Measurements from ENCODE around the gene PLAGL2. TPM values are rescaled to one million over a fixed set of nuclear protein-coding genes. Genes with fewer than 3 reads are reported as not detected.
"Not testable (repeated sequence)": the region's sequence is repeated elsewhere in the genome, so short reads cannot be mapped to it uniquely, and the experiment has no call there.

The PLAGL2 gene
- total and polyA plus RNA-seq, 2 experiments from 2014 or later, result 39.7 to 41.1 TPM

DNA sequence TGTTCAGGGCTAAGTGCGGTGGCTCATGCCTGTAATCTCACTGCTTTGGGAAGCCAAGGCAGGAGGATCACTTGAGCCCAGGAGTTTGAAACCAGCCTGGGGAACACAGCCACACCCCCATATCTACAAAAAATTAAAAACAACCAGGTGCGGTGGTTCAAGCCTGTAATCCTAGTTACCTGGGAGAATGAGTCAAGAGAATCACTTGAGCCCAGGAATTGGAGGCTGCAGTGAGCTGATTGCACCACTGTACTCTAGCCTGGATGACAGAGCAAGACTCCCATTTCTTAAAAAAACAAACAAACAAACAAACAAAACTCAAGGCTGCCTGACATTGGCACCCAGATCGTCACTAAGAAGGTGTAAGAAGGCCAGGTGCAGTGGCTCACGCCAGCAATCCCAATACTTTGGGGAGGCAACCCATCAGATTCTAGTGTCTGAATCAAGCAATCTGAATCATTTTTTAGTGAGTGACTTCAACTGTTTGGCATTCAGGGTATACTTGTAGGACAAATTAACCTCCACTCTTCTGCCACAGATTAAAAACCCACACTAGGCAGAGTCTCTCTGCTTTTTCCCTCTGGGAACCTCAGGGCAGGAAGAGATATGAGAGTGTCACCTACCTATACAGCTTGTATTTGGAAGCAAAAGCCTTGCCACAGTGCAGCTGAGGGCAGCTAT is 6.1 kb downstream of the PLAGL2 start:
- Histone ChIP-seq H3K79me2 (peaks cover 98% of the 10 kb centered on the region), H3K27me3 (no peaks in the 10 kb centered on the region), H3K4me1 (ENCODE audit: insufficient read depth) (peaks cover 61% of the 10 kb centered on the region), H3K36me3 (replicated peaks; ENCODE audit: insufficient read depth, low read depth) (no peaks in the 10 kb centered on the region), H2AFZ (no peak overlapping the region), H3K9me2 (replicated peaks; ENCODE audit: insufficient read depth) (no peaks in the 10 kb centered on the region), H3K9me3 (ENCODE audit: low read depth) (no peaks in the 10 kb centered on the region), H4K20me1 (ENCODE audit: insufficient read depth, poor library complexity, severe bottlenecking) (peaks cover 56% of the 10 kb centered on the region), H3K4me2 (no peak overlapping the region), H3K4me3 (no peak overlapping the region), H3K27ac (peak overlapping the region; percentile 99)
- DNase-seq (ENCODE audit: low spot score), result no peak
- no peak for TF ChIP-seq EZH2phosphoT487 (IDR thresholded peaks at IDR 0.05; ENCODE audit: low read depth, severe bottlenecking, unreplicated experiment)
- TF ChIP-seq, protein P1, sequence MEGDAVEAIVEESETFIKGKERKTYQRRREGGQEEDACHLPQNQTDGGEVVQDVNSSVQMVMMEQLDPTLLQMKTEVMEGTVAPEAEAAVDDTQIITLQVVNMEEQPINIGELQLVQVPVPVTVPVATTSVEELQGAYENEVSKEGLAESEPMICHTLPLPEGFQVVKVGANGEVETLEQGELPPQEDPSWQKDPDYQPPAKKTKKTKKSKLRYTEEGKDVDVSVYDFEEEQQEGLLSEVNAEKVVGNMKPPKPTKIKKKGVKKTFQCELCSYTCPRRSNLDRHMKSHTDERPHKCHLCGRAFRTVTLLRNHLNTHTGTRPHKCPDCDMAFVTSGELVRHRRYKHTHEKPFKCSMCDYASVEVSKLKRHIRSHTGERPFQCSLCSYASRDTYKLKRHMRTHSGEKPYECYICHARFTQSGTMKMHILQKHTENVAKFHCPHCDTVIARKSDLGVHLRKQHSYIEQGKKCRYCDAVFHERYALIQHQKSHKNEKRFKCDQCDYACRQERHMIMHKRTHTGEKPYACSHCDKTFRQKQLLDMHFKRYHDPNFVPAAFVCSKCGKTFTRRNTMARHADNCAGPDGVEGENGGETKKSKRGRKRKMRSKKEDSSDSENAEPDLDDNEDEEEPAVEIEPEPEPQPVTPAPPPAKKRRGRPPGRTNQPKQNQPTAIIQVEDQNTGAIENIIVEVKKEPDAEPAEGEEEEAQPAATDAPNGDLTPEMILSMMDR (IDR thresholded peaks at IDR 0.05; ENCODE audit: poor library complexity), result no peak
- TF ChIP-seq EZH2 (IDR thresholded peaks at IDR 0.05; ENCODE audit: borderline replicate concordance), result no peak
- 92% methylated on average over 4 of the region's 4 CpGs for WGBS (ENCODE audit: low lambda C conversion rate, missing lambda C conversion rate)

DNA sequence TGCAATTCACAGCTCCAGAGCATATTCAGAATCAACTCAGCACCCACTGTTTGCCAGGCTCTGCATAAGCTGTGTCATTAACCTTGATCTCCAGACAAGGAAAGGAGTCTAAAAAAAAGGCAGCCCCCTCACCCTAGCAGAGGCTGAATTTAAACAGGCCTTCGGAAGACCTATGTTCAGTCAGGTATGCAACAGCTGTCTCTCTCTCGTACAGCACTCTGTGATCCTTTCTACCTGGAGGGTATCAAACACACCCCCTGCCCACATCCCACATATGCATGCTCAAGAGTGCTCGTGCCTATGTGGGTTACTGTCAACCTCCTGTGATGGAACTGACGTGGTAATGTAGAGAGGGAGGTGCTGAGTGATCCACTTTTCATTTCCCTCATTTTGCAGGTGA is 8.5 kb downstream of the PLAGL2 start:
- Histone ChIP-seq H2AFZ (no peak overlapping the region), H3K4me2 (peak overlapping the region; percentile 0), H3K9me2 (replicated peaks; ENCODE audit: insufficient read depth) (no peaks in the 10 kb centered on the region), H4K20me1 (ENCODE audit: insufficient read depth, poor library complexity, severe bottlenecking) (peaks cover 77% of the 10 kb centered on the region), H3K9me3 (ENCODE audit: low read depth) (no peaks in the 10 kb centered on the region), H3K4me1 (ENCODE audit: insufficient read depth) (peaks cover 37% of the 10 kb centered on the region), H3K36me3 (replicated peaks; ENCODE audit: insufficient read depth, low read depth) (peaks cover 4% of the 10 kb centered on the region), H3K79me2 (peaks cover 95% of the 10 kb centered on the region), H3K27ac (no peak overlapping the region), H3K4me3 (no peak overlapping the region), H3K27me3 (no peaks in the 10 kb centered on the region)
- no peak for DNase-seq (ENCODE audit: low spot score)
- WGBS (ENCODE audit: low lambda C conversion rate, missing lambda C conversion rate), result 87% methylated on average over 4 of the region's 4 CpGs
- TF ChIP-seq EZH2phosphoT487 (IDR thresholded peaks at IDR 0.05; ENCODE audit: low read depth, severe bottlenecking, unreplicated experiment) (no peak), EZH2 (IDR thresholded peaks at IDR 0.05; ENCODE audit: borderline replicate concordance) (no peak)
- TF ChIP-seq, protein P1 (IDR thresholded peaks at IDR 0.05; ENCODE audit: poor library complexity), result no peak

DNA sequence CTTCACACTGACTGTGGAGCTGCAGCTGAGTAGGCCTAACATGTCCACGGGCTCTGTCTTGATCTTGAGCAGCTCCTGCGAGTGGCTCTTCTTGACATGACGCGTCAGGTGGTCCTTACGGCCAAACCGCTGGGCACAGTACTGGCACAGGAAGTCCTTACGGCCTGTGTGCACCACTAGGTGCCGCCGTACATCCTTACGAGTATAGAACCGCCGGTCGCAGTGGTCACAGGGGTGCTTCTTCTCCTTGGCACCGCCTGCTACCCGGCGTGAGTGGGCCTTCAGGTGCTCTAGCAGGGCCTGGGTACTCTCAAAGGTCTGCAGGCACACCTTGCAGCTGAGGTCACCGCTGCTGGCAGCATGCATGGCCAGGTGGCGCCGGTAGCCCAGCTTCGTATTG is 10.4 kb downstream of the PLAGL2 start:
- H3K4me3 ChIP-seq; H3K9me3 ChIP-seq (ENCODE audit: low read depth); H3K27ac ChIP-seq; H2AFZ ChIP-seq; H3K4me2 ChIP-seq; H3K27me3 ChIP-seq; H3K36me3 ChIP-seq (replicated peaks; ENCODE audit: insufficient read depth, low read depth); DNase-seq (ENCODE audit: low spot score); H3K9me2 ChIP-seq (replicated peaks; ENCODE audit: insufficient read depth): not testable (repeated sequence)
- WGBS (ENCODE audit: low lambda C conversion rate, missing lambda C conversion rate), result 97% methylated on average over 20 of the region's 20 CpGs
- Histone ChIP-seq H3K4me1 (ENCODE audit: insufficient read depth) (peaks cover 19% of the 10 kb centered on the region), H3K79me2 (peaks cover 87% of the 10 kb centered on the region), H4K20me1 (ENCODE audit: insufficient read depth, poor library complexity, severe bottlenecking) (peaks cover 68% of the 10 kb centered on the region)

DNA sequence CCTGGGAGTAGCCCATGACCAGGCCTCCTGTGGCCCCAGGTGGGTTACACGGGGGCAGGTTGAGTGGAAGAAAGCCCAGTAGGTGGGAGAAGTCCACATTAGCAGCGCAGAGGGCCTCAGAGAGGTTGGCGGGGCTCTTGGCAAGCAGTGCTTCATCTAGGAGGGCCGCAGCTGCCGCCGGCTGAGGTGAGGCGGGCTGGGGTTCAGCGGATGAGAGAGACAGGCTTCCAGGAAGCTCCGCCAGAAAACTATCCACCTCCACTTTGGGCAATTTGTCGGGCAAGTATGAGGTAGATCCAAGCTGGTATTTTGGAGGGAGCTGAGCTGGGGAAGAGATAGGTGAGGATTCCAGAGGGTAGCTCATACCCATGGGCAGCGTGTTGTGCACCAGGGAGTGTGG is 10.9 kb downstream of the PLAGL2 start:
- not testable (repeated sequence) for H3K4me2 ChIP-seq; H2AFZ ChIP-seq; H3K9me2 ChIP-seq (replicated peaks; ENCODE audit: insufficient read depth); H3K36me3 ChIP-seq (replicated peaks; ENCODE audit: insufficient read depth, low read depth); H3K27me3 ChIP-seq; DNase-seq (ENCODE audit: low spot score); H3K9me3 ChIP-seq (ENCODE audit: low read depth); H3K27ac ChIP-seq; H3K4me3 ChIP-seq
- peaks cover 83% of the 10 kb centered on the region for H3K79me2 ChIP-seq
- H3K4me1 ChIP-seq (ENCODE audit: insufficient read depth), result peaks cover 14% of the 10 kb centered on the region
- WGBS (ENCODE audit: low lambda C conversion rate, missing lambda C conversion rate), result 97% methylated on average over 11 of the region's 11 CpGs
- peaks cover 66% of the 10 kb centered on the region for H4K20me1 ChIP-seq (ENCODE audit: insufficient read depth, poor library complexity, severe bottlenecking)
